ENCODE results near the gene CAMK2G. TPM values are rescaled to one million over a fixed set of nuclear protein-coding genes. Genes with fewer than 3 reads are reported as not detected.

Gene CAMK2G
- total RNA-seq, 1 donor from 2014 or later, result 24.9 TPM

DNA sequence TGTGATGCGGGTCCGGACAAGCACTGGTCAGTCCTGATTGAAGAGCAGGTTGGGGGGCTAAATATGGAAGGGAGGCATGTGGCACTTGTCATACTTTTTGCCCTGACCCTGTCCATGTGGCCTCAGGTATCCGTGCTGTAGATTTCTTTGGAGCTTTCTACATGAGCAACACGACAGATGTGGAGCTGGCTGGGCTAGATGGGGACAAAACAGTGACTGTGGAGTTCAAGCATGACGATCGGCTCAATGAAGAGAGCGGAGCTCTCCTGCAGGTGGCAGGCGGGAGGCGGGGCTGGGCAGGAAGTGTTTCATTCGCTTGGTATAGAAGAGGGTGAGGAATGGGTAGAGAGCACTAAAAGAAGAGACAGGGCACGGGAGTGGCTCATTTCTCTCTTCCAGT is 105.5 kb downstream of the CAMK2G start:
- TF ChIP-seq, protein P1, sequence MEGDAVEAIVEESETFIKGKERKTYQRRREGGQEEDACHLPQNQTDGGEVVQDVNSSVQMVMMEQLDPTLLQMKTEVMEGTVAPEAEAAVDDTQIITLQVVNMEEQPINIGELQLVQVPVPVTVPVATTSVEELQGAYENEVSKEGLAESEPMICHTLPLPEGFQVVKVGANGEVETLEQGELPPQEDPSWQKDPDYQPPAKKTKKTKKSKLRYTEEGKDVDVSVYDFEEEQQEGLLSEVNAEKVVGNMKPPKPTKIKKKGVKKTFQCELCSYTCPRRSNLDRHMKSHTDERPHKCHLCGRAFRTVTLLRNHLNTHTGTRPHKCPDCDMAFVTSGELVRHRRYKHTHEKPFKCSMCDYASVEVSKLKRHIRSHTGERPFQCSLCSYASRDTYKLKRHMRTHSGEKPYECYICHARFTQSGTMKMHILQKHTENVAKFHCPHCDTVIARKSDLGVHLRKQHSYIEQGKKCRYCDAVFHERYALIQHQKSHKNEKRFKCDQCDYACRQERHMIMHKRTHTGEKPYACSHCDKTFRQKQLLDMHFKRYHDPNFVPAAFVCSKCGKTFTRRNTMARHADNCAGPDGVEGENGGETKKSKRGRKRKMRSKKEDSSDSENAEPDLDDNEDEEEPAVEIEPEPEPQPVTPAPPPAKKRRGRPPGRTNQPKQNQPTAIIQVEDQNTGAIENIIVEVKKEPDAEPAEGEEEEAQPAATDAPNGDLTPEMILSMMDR (conservative IDR thresholded peaks at IDR 0.05), result no peak
- Mint-ChIP-seq H3K4me3 (no peak overlapping the region), H3K27ac (peak overlapping the region; percentile 24), H3K4me1 (ENCODE audit: unreplicated experiment) (peaks cover 4% of the 10 kb centered on the region), H3K36me3 (peaks cover 36% of the 10 kb centered on the region), H3K27me3 (no peaks in the 10 kb centered on the region), H3K9me3 (no peaks in the 10 kb centered on the region)
- no peak for DNase-seq (ENCODE audit: extremely low spot score, unreplicated experiment)

DNA sequence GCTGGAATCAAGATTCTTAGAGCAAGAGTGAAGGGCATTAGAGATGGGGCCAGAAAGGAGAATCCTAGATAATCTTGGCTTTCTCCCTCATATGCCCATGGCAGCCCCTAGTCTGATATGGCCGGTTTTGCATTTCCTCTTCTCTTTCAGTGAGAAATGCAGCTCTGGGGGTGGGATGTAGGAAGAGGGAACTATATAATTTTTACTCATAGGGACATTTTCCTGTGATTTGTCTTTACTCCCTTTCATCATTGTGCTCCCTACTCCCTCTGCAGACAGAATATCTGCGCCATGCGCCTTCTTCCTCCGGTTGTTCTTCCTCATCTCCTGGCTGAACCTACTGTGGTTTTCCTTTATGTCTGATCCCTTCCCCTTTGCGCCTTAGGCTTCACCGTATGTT is 109.3 kb downstream of the CAMK2G start:
- Mint-ChIP-seq H3K9me3 (no peaks in the 10 kb centered on the region), H3K27me3 (no peaks in the 10 kb centered on the region), H3K4me1 (ENCODE audit: unreplicated experiment) (no peaks in the 10 kb centered on the region), H3K36me3 (peaks cover 51% of the 10 kb centered on the region), H3K4me3 (no peak overlapping the region), H3K27ac (no peak overlapping the region)
- no peak for DNase-seq (ENCODE audit: extremely low spot score, unreplicated experiment)
- TF ChIP-seq, protein P1 (conservative IDR thresholded peaks at IDR 0.05), result no peak

DNA sequence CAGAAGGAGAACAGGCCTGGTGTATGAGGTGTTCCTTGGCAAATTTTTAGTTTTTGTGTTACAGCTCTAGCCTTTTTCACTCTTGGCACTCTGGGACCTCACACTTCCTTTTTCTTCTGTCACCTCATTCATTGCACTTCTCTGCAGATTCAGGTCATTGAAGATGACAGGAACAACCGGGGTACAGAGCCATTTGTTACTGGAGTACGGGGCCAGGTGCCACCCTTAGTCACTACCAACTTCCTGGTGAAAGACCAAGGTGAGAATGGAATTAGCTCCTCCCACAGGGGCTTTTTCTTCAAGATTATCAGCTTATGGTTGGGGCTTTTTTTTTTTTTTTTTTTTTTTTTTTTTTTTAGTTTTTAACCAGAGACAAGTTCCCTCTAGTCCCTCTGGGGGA is 111.0 kb downstream of the CAMK2G start:
- Mint-ChIP-seq H3K27ac (no peak overlapping the region), H3K4me3 (no peak overlapping the region), H3K36me3 (peaks cover 45% of the 10 kb centered on the region), H3K27me3 (no peaks in the 10 kb centered on the region), H3K4me1 (ENCODE audit: unreplicated experiment) (no peaks in the 10 kb centered on the region), H3K9me3 (no peaks in the 10 kb centered on the region)
- TF ChIP-seq, protein P1 (conservative IDR thresholded peaks at IDR 0.05), result no peak
- no peak for DNase-seq (ENCODE audit: extremely low spot score, unreplicated experiment)

DNA sequence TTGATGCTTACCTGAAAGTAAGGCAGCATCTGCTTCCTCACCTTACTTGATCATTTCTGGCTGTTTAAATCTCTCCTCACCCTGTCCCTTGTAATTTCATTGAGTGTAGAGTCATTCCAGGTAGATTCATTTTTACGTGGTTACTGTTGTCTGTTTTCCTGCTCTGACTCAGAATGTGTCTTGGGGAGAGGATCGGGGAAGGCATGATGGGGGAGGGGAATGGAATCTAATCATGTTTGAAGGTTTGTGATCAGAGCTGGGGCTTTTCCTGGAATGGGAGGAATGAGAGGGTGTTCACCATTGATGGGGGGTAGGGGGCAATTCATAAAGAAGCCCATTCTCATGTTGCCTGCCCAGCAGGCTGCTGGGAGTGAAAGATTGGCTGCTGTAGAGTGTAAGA is 111.4 kb downstream of the CAMK2G start:
- Mint-ChIP-seq H3K4me3 (no peak overlapping the region), H3K36me3 (peaks cover 45% of the 10 kb centered on the region), H3K27me3 (no peaks in the 10 kb centered on the region), H3K27ac (peak overlapping the region; percentile 0), H3K9me3 (no peaks in the 10 kb centered on the region), H3K4me1 (ENCODE audit: unreplicated experiment) (no peaks in the 10 kb centered on the region)
- no peak for DNase-seq (ENCODE audit: extremely low spot score, unreplicated experiment)
- TF ChIP-seq, protein P1 (conservative IDR thresholded peaks at IDR 0.05), result no peak

Other genes starting within 250 kb of the CAMK2G start
- gene MYOZ1, start 233.1 kb downstream of the CAMK2G start, total RNA-seq (ENCODE audit: low replicate concordance), result 0.36 and 0.82 TPM in 2 replicates
- 0.27 TPM in 1 of 2 replicates, not detected in the other for gene SYNPO2L, start 218.5 kb downstream of the CAMK2G start, total RNA-seq (ENCODE audit: low replicate concordance)
- 4.7 and 10.3 TPM in 2 replicates for gene AGAP5, start 176.4 kb downstream of the CAMK2G start, total RNA-seq (ENCODE audit: low replicate concordance)
- 75.5 and 90.3 TPM in 2 replicates for gene SEC24C, start 130.2 kb downstream of the CAMK2G start, total RNA-seq (ENCODE audit: low replicate concordance)
- 32.6 and 37.1 TPM in 2 replicates for gene CHCHD1, start 92.5 kb downstream of the CAMK2G start, total RNA-seq (ENCODE audit: low replicate concordance)
- 131 and 139 TPM in 2 replicates for gene ZSWIM8, start 88.9 kb downstream of the CAMK2G start, total RNA-seq (ENCODE audit: low replicate concordance)
- gene NDST2, start 63.0 kb downstream of the CAMK2G start, total RNA-seq (ENCODE audit: low replicate concordance), result 27.1 and 33.5 TPM in 2 replicates
- 3.5 and 5.5 TPM in 2 replicates for gene PLAU, start 36.6 kb upstream of the CAMK2G start, total RNA-seq (ENCODE audit: low replicate concordance)
- 110 and 125 TPM in 2 replicates for gene VCL, start 123.6 kb upstream of the CAMK2G start, total RNA-seq (ENCODE audit: low replicate concordance)